Suppressor macrophage (primary cell): Measurements from ENCODE around the gene WBP2NL.
"Not testable (repeated sequence)": the region's sequence is repeated elsewhere in the genome, so short reads cannot be mapped to it uniquely, and the experiment has no call there.

Experiments
- DNase-seq, 4 experiments: peaks; one replicate each; pipeline ENCODE4 v3.0.0-alpha.2; 2020 to 2022

WBP2NL gene

GRCh38 chr22:42035256-42035655 lies 36.7 kb downstream of the WBP2NL start:
- no peak for DNase-seq

GRCh38 chr22:42039271-42039670 lies 40.7 kb downstream of the WBP2NL start:
- DNase-seq, result no peak

- no peak for DNase-seq
Measured at GRCh38 chr22:42041784-42042183, 43.2 kb downstream of the WBP2NL start.

- DNase-seq, result no peak
Measured at GRCh38 chr22:42050641-42051180, 52.1 kb downstream of the WBP2NL start.

- DNase-seq, result no peak
Measured at GRCh38 chr22:42052765-42053164, 54.2 kb downstream of the WBP2NL start.

GRCh38 chr22:42056757-42057511 lies 58.3 kb downstream of the WBP2NL start:
- no peak for DNase-seq

GRCh38 chr22:42060489-42060888 lies 61.9 kb downstream of the WBP2NL start:
- DNase-seq, result no peak

GRCh38 chr22:42061041-42061440 lies 62.5 kb downstream of the WBP2NL start:
- DNase-seq, result no peak

- no peak for DNase-seq
Measured at GRCh38 chr22:42062506-42063170, 64.0 kb downstream of the WBP2NL start.

- no peak for DNase-seq
Measured at GRCh38 chr22:42064629-42065028, 66.0 kb downstream of the WBP2NL start.

- DNase-seq, result no peak
Measured at GRCh38 chr22:42065438-42066125, 67.0 kb downstream of the WBP2NL start.

- DNase-seq, result no peak
Measured at GRCh38 chr22:42066126-42066761, 67.7 kb downstream of the WBP2NL start.

GRCh38 chr22:42066937-42067336 lies 68.3 kb downstream of the WBP2NL start:
- DNase-seq, result no peak

- no peak for DNase-seq
Measured at GRCh38 chr22:42067671-42068251, 69.2 kb downstream of the WBP2NL start.

GRCh38 chr22:42068291-42068690 lies 69.7 kb downstream of the WBP2NL start:
- no peak for DNase-seq

GRCh38 chr22:42069801-42070516 lies 71.4 kb downstream of the WBP2NL start:
- DNase-seq, result peak; percentile 67 to 85 (median 79)

GRCh38 chr22:42070517-42071422 lies 72.2 kb downstream of the WBP2NL start, which contains the start of gene NAGA:
NAGA (minus strand) TSS chr22:42070812; CDS start chr22:42070297, 515 bp downstream.
- DNase-seq, result peak; percentile 96 to 98 (median 98)

GRCh38 chr22:42071508-42071907 lies 72.9 kb downstream of the WBP2NL start:
- DNase-seq, result not testable (repeated sequence)

- no peak for DNase-seq
Measured at GRCh38 chr22:42072606-42073330, 74.2 kb downstream of the WBP2NL start.

GRCh38 chr22:42073621-42074041 lies 75.0 kb downstream of the WBP2NL start:
- no peak for DNase-seq
